Ishikawa (cell line): ENCODE results near the gene GBX1.

Source experiments
- CEBPB ChIP-seq: IDR thresholded peaks from 2 replicates; pipeline ENCODE4 v1.6.1; 2012
- CREB1 ChIP-seq: IDR thresholded peaks from 2 replicates; pipeline ENCODE4 v1.6.1; 2012; ENCODE audit warnings: low read depth
- EGR1 ChIP-seq: IDR thresholded peaks from 2 replicates; pipeline ENCODE4 v1.6.1; 2012
- EP300 ChIP-seq: IDR thresholded peaks from 2 replicates; pipeline ENCODE4 v1.6.1; 2012; ENCODE audit warnings: borderline replicate concordance
- FOXM1 ChIP-seq: IDR thresholded peaks from 2 replicates; pipeline ENCODE4 v1.6.1; 2012; ENCODE audit warnings: low read depth, borderline replicate concordance
- NFIC ChIP-seq: IDR thresholded peaks from 2 replicates; pipeline ENCODE4 v1.6.1; 2012
- RAD21 ChIP-seq: IDR thresholded peaks from 2 replicates; pipeline ENCODE4 v1.6.1; 2012; ENCODE audit warnings: low read depth
- TAF1 ChIP-seq: IDR thresholded peaks from 2 replicates; pipeline ENCODE4 v1.6.1; 2012; ENCODE audit warnings: low read depth, mild to moderate bottlenecking
- TEAD4 ChIP-seq: IDR thresholded peaks from 2 replicates; pipeline ENCODE4 v1.6.1; 2012
- USF1 ChIP-seq: IDR thresholded peaks from 2 replicates; pipeline ENCODE4 v1.6.1; 2012
- TF ChIP-seq, protein P1 (sequence below): IDR thresholded peaks from 2 replicates; pipeline ENCODE4 v1.6.1; 2012
- TF ChIP-seq, protein P2 (sequence below): IDR thresholded peaks from 2 replicates; pipeline ENCODE4 v1.6.1; 2012; ENCODE audit warnings: low read depth, mild to moderate bottlenecking

GRCh38 chr7:151121380-151122170 is 45.9 kb downstream of the GBX1 start:
- TF ChIP-seq, protein P1, sequence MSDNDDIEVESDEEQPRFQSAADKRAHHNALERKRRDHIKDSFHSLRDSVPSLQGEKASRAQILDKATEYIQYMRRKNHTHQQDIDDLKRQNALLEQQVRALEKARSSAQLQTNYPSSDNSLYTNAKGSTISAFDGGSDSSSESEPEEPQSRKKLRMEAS: no peak
- no peak for TF ChIP-seq CEBPB
- TF ChIP-seq CREB1: no peak
- TF ChIP-seq TEAD4: no peak
- no peak for TF ChIP-seq EGR1
- no peak for TF ChIP-seq USF1
- TF ChIP-seq RAD21: no peak
- TF ChIP-seq, protein P2, sequence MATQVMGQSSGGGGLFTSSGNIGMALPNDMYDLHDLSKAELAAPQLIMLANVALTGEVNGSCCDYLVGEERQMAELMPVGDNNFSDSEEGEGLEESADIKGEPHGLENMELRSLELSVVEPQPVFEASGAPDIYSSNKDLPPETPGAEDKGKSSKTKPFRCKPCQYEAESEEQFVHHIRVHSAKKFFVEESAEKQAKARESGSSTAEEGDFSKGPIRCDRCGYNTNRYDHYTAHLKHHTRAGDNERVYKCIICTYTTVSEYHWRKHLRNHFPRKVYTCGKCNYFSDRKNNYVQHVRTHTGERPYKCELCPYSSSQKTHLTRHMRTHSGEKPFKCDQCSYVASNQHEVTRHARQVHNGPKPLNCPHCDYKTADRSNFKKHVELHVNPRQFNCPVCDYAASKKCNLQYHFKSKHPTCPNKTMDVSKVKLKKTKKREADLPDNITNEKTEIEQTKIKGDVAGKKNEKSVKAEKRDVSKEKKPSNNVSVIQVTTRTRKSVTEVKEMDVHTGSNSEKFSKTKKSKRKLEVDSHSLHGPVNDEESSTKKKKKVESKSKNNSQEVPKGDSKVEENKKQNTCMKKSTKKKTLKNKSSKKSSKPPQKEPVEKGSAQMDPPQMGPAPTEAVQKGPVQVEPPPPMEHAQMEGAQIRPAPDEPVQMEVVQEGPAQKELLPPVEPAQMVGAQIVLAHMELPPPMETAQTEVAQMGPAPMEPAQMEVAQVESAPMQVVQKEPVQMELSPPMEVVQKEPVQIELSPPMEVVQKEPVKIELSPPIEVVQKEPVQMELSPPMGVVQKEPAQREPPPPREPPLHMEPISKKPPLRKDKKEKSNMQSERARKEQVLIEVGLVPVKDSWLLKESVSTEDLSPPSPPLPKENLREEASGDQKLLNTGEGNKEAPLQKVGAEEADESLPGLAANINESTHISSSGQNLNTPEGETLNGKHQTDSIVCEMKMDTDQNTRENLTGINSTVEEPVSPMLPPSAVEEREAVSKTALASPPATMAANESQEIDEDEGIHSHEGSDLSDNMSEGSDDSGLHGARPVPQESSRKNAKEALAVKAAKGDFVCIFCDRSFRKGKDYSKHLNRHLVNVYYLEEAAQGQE: peak; percentile 29; the same call in 1 of the 2 replicates
- TF ChIP-seq TAF1: no peak
- TF ChIP-seq EP300: no peak
- no peak for TF ChIP-seq FOXM1
- no peak for TF ChIP-seq NFIC
